Activated naive CD4-positive, alpha-beta T cell treated with anti-CD3 and anti-CD28 coated beads for 36 hours (primary cell): ENCODE data around the gene HMOX1. TPM values are rescaled to one million over a fixed set of nuclear protein-coding genes. Genes with fewer than 3 reads are reported as not detected.
"Not testable (repeated sequence)": the region's sequence is repeated elsewhere in the genome, so short reads cannot be mapped to it uniquely, and the experiment has no call there.

ENCODE experiments used
- CTCF ChIA-PET: fragments of 350-600 bp; sonication (Branson Sonifier 250); formaldehyde crosslinking; loops from one replicate; lab custom pipeline; 2021; ENCODE audit warnings: antibody characterized with exemption; lab: Charles Lee
- DNase-seq: peaks from one replicate; pipeline ENCODE4 v3.0.0-alpha.2; 2020
- H3K27ac Mint-ChIP-seq: one replicate; pipeline ENCODE4 v1.8.0; 2021; ENCODE audit warnings: mild to moderate bottlenecking, mixed read lengths
- H3K27me3 Mint-ChIP-seq: one replicate; pipeline ENCODE4 v1.8.0; 2021; ENCODE audit warnings: low read depth, mixed read lengths
- H3K36me3 Mint-ChIP-seq: one replicate; pipeline ENCODE4 v1.8.0; 2021; ENCODE audit warnings: low read depth, mixed read lengths
- H3K4me1 Mint-ChIP-seq: one replicate; pipeline ENCODE4 v1.8.0; 2021; ENCODE audit warnings: low read depth, mixed read lengths
- H3K4me3 Mint-ChIP-seq: one replicate; pipeline ENCODE4 v1.8.0; 2021; ENCODE audit warnings: mild to moderate bottlenecking, moderate library complexity, mixed read lengths
- H3K9me3 Mint-ChIP-seq: one replicate; pipeline ENCODE4 v1.8.0; 2021; ENCODE audit warnings: mixed read lengths
- intact Hi-C: fragments of 100-400 bp; cut with micrococcal nuclease; formaldehyde crosslinking; loops from one replicate; pipeline ENCODE4 v1.15.1; 2023
- total RNA-seq, 2 experiments: library from RNA; stranded (reverse); gene quantifications; one replicate each; pipeline ENCODE4 v1.2.3, GENCODE V29; 2021

Gene HMOX1
- total RNA-seq, 2 experiments from 2014 or later: 0.15 to 0.21 TPM

GRCh38 chr22:35352214-35353111, 28.4 kb upstream of the HMOX1 start:
- Mint-ChIP-seq H3K9me3 (no peaks in the 10 kb centered on the region), H3K27ac (no peak overlapping the region), H3K36me3 (no peaks in the 10 kb centered on the region), H3K27me3 (peaks cover 9% of the 10 kb centered on the region), H3K4me1 (peaks cover 25% of the 10 kb centered on the region), H3K4me3 (no peak overlapping the region)
- CTCF ChIA-PET: interaction anchor here (0.6 to 4.7 kb wide), 5 partner anchors 21 to 595 kb away, joined by 4 to 44 read pairs (median 5); no protein-coding TSS in a partner anchor
- intact Hi-C loops: no loop called here
- DNase-seq: peak; percentile 66

GRCh38 chr22:35353318-35353717, 27.6 kb upstream of the HMOX1 start:
- H3K4me3 Mint-ChIP-seq: no peak overlapping the region
- no peaks in the 10 kb centered on the region for H3K36me3 Mint-ChIP-seq
- CTCF ChIA-PET: interaction anchor here (4.7 kb wide), 1 partner anchor 229 kb away, joined by 44 read pairs; no protein-coding TSS in a partner anchor
- no peak overlapping the region for H3K27ac Mint-ChIP-seq
- peaks cover 9% of the 10 kb centered on the region for H3K27me3 Mint-ChIP-seq
- intact Hi-C loops: no loop called here
- no peaks in the 10 kb centered on the region for H3K9me3 Mint-ChIP-seq
- DNase-seq: no peak
- peaks cover 25% of the 10 kb centered on the region for H3K4me1 Mint-ChIP-seq

- Mint-ChIP-seq H3K27me3 (peaks cover 9% of the 10 kb centered on the region), H3K4me1 (peaks cover 25% of the 10 kb centered on the region), H3K4me3 (no peak overlapping the region), H3K36me3 (no peaks in the 10 kb centered on the region), H3K27ac (no peak overlapping the region), H3K9me3 (no peaks in the 10 kb centered on the region)
- no peak for DNase-seq
- intact Hi-C loops: no loop called here
- CTCF ChIA-PET: interaction anchor here (4.7 kb wide), 1 partner anchor 228 kb away, joined by 44 read pairs; no protein-coding TSS in a partner anchor
Observed at GRCh38 chr22:35354068-35354467, 26.8 kb upstream of the HMOX1 start.

GRCh38 chr22:35357883-35358621, 22.8 kb upstream of the HMOX1 start:
- intact Hi-C loops: no loop called here
- H3K27me3 Mint-ChIP-seq: peaks cover 3% of the 10 kb centered on the region
- CTCF ChIA-PET: no interaction called here

GRCh38 chr22:35359380-35360065, 21.4 kb upstream of the HMOX1 start:
- no peak for DNase-seq
- Mint-ChIP-seq H3K27me3 (peaks cover 5% of the 10 kb centered on the region), H3K4me3 (no peak overlapping the region), H3K27ac (no peak overlapping the region), H3K9me3 (no peaks in the 10 kb centered on the region), H3K4me1 (no peaks in the 10 kb centered on the region), H3K36me3 (no peaks in the 10 kb centered on the region)
- intact Hi-C loops: no loop called here
- CTCF ChIA-PET: interaction anchor here (0.7 kb wide), 1 partner anchor 224 kb away, joined by 3 read pairs; no protein-coding TSS in a partner anchor

More at GRCh38 chr22:35357883-35358621, 22.8 kb upstream of the HMOX1 start:
- no peaks in the 10 kb centered on the region for H3K9me3 Mint-ChIP-seq
- H3K36me3 Mint-ChIP-seq: no peaks in the 10 kb centered on the region
- no peak overlapping the region for H3K4me3 Mint-ChIP-seq
- peaks cover 1% of the 10 kb centered on the region for H3K4me1 Mint-ChIP-seq
- no peak overlapping the region for H3K27ac Mint-ChIP-seq
- DNase-seq: no peak

- H3K9me3 Mint-ChIP-seq: no peaks in the 10 kb centered on the region
- no peak overlapping the region for H3K4me3 Mint-ChIP-seq
- CTCF ChIA-PET: no interaction called here
- no peak for DNase-seq
- intact Hi-C loops: no loop called here
- peaks cover 9% of the 10 kb centered on the region for H3K27me3 Mint-ChIP-seq
- no peak overlapping the region for H3K27ac Mint-ChIP-seq
- H3K36me3 Mint-ChIP-seq: no peaks in the 10 kb centered on the region
- H3K4me1 Mint-ChIP-seq: no peaks in the 10 kb centered on the region
Observed at GRCh38 chr22:35361001-35361558, 19.8 kb upstream of the HMOX1 start.

GRCh38 chr22:35363566-35364086, 17.3 kb upstream of the HMOX1 start:
- no peak overlapping the region for H3K4me3 Mint-ChIP-seq
- no peaks in the 10 kb centered on the region for H3K4me1 Mint-ChIP-seq
- no peak for DNase-seq
- intact Hi-C loops: no loop called here
- H3K9me3 Mint-ChIP-seq: no peaks in the 10 kb centered on the region
- no peaks in the 10 kb centered on the region for H3K36me3 Mint-ChIP-seq
- peaks cover 14% of the 10 kb centered on the region for H3K27me3 Mint-ChIP-seq
- CTCF ChIA-PET: no interaction called here
- no peak overlapping the region for H3K27ac Mint-ChIP-seq

- H3K36me3 Mint-ChIP-seq, H3K27ac Mint-ChIP-seq, intact Hi-C loops, H3K9me3 Mint-ChIP-seq, H3K4me3 Mint-ChIP-seq, H3K4me1 Mint-ChIP-seq, DNase-seq, CTCF ChIA-PET: not testable (repeated sequence)
- H3K27me3 Mint-ChIP-seq: peaks cover 14% of the 10 kb centered on the region
Observed at GRCh38 chr22:35364230-35364629, 16.7 kb upstream of the HMOX1 start.

- H3K4me3 Mint-ChIP-seq: no peak overlapping the region
- H3K36me3 Mint-ChIP-seq: peaks cover 1% of the 10 kb centered on the region
- intact Hi-C loops: no loop called here
- no peaks in the 10 kb centered on the region for H3K9me3 Mint-ChIP-seq
- no peak overlapping the region for H3K27ac Mint-ChIP-seq
- peaks cover 14% of the 10 kb centered on the region for H3K27me3 Mint-ChIP-seq
- DNase-seq: no peak
- CTCF ChIA-PET: no interaction called here
- peaks cover 6% of the 10 kb centered on the region for H3K4me1 Mint-ChIP-seq
Observed at GRCh38 chr22:35367331-35367886, 13.5 kb upstream of the HMOX1 start.

GRCh38 chr22:35368386-35368785, 12.5 kb upstream of the HMOX1 start:
- CTCF ChIA-PET: no interaction called here
- no peak overlapping the region for H3K4me3 Mint-ChIP-seq

GRCh38 chr22:35369996-35370395, 10.9 kb upstream of the HMOX1 start:
- intact Hi-C loops: no loop called here
- no peak for DNase-seq
- H3K4me3 Mint-ChIP-seq: no peak overlapping the region
- H3K9me3 Mint-ChIP-seq: no peaks in the 10 kb centered on the region
- H3K27ac Mint-ChIP-seq: no peak overlapping the region
- H3K4me1 Mint-ChIP-seq: peaks cover 6% of the 10 kb centered on the region
- H3K27me3 Mint-ChIP-seq: peaks cover 13% of the 10 kb centered on the region
- CTCF ChIA-PET: no interaction called here
- peaks cover 1% of the 10 kb centered on the region for H3K36me3 Mint-ChIP-seq

More at GRCh38 chr22:35368386-35368785, 12.5 kb upstream of the HMOX1 start:
- DNase-seq: no peak
- Mint-ChIP-seq H3K9me3 (no peaks in the 10 kb centered on the region), H3K36me3 (peaks cover 1% of the 10 kb centered on the region), H3K4me1 (peaks cover 6% of the 10 kb centered on the region), H3K27ac (no peak overlapping the region), H3K27me3 (peaks cover 14% of the 10 kb centered on the region)
- intact Hi-C loops: no loop called here
